HCT116 (cell line): ENCODE results near the gene SECISBP2. TPM values are rescaled to one million over a fixed set of nuclear protein-coding genes. Genes with fewer than 3 reads are reported as not detected.
A peak's percentile ranks its signal among the peaks of the same experiment; 100 is the strongest.

ENCODE experiments used
- ATAC-seq: fragments of 200-7000 bp; cut with Tn5 transposase; 2 replicates; pipeline ENCODE4 v1.9.1; 2020; ENCODE audit warnings: mild to moderate bottlenecking, moderate library complexity
- BruUV-seq: library from RNA; stranded (reverse); fragments of 400-500 nt; replicated peaks from 2 replicates; lab custom pipeline; 2021; lab: Mats Ljungman, UMichigan
- CTCF ChIA-PET: fragments of 300-600 bp; sonication (Branson Sonifier 250); formaldehyde crosslinking; loops from one replicate; lab custom pipeline; 2021; ENCODE audit warnings: antibody characterized with exemption; lab: Charles Lee
- POLR2A ChIA-PET: fragments of 300-600, 350-600 bp; sonication (Branson Sonifier 250); formaldehyde crosslinking; loops from one replicate; lab custom pipeline; 2021; ENCODE audit warnings: antibody characterized with exemption; lab: Charles Lee
- RAD21 ChIA-PET, 2 experiments: fragments of 300-600 bp; sonication (Branson Sonifier 250); formaldehyde crosslinking; loops; one replicate each; lab custom pipeline; 2023; ENCODE audit warnings: low total read pairs in 2 of 2; ENCODE audit not compliant: uncharacterized antibody in 2 of 2, unreplicated experiment in 2 of 2, low non-redundant PET in 1 of 2; lab: Charles Lee
- DNase-seq: peaks from one replicate; pipeline ENCODE4 v3.0.0-alpha.2; 2010; ENCODE audit warnings: low read depth, low spot score
- H2AFZ ChIP-seq: fragments of 200-600 bp; shearing (Covaris generic), sonication (generic); 2 replicates; pipeline ENCODE4 v1.6.1; 2017; ENCODE audit warnings: low read depth, mixed run types, mixed read lengths, antibody characterized with exemption, low read length; ENCODE audit not compliant: poor library complexity, severe bottlenecking
- H3K27ac ChIP-seq: 2 replicates; pipeline ENCODE4 v1.5.1; 2012; ENCODE audit warnings: low read depth, low read length
- H3K27me3 ChIP-seq: fragments of 200-600 bp; sonication (generic); 2 replicates; pipeline ENCODE4 v1.6.1; 2016; ENCODE audit warnings: mixed run types, low read length, mixed read lengths; ENCODE audit not compliant: insufficient read depth
- H3K36me3 ChIP-seq, 2 experiments: fragments of 200-500 bp in 1 of 2; fragments of 200-600 bp in 1 of 2; sonication (Bioruptor generic) in 1 of 2; sonication (generic) in 1 of 2; 2 replicates each; pipeline versions ENCODE4 v1.5.1 to v1.6.1; 2014 to 2016; ENCODE audit warnings: low read length in 2 of 2, inconsistent platforms in 1 of 2, mixed read lengths in 1 of 2, mixed run types in 1 of 2; ENCODE audit not compliant: insufficient read depth in 2 of 2, control insufficient read depth in 1 of 2
- H3K4me1 ChIP-seq, 2 experiments: fragments of 200-600 bp in 1 of 2; sonication (generic) in 1 of 2; 2 replicates each; pipeline versions ENCODE4 v1.5.1 to v1.6.1; 2012 to 2017; ENCODE audit warnings: low read length in 2 of 2, inconsistent platforms in 1 of 2, mild to moderate bottlenecking in 1 of 2, mixed read lengths in 1 of 2, mixed run types in 1 of 2, moderate library complexity in 1 of 2; ENCODE audit not compliant: insufficient read depth in 2 of 2, control insufficient read depth in 1 of 2
- H3K4me2 ChIP-seq: fragments of 200-600 bp; sonication (generic); 2 replicates; pipeline ENCODE4 v1.6.1; 2017; ENCODE audit warnings: mixed run types, low read length, mixed read lengths
- H3K4me3 ChIP-seq, 2 experiments: fragments of 200-600 bp in 1 of 2; sonication (generic) in 1 of 2; replicated peaks in 1 of 2; 2 replicates each; pipeline ENCODE4 v1.5.1; 2011 to 2016; ENCODE audit warnings: low read length in 2 of 2, control low read depth in 1 of 2, low read depth in 1 of 2, mild to moderate bottlenecking in 1 of 2, mixed read lengths in 1 of 2, mixed run types in 1 of 2
- H3K79me2 ChIP-seq: fragments of 200-600 bp; sonication (generic); 2 replicates; pipeline ENCODE4 v1.6.1; 2017; ENCODE audit warnings: mild to moderate bottlenecking, mixed run types, low read length, moderate library complexity, mixed read lengths; ENCODE audit not compliant: insufficient read depth
- H3K9ac ChIP-seq: fragments of 200-600 bp; sonication (generic); 2 replicates; pipeline ENCODE4 v1.6.1; 2016; ENCODE audit warnings: low read length, mixed read lengths
- H3K9me2 ChIP-seq: fragments of 200-600 bp; sonication (generic), shearing (Covaris generic); 2 replicates; pipeline ENCODE4 v1.6.1; 2017; ENCODE audit warnings: mixed run types, mild to moderate bottlenecking, moderate library complexity; ENCODE audit not compliant: insufficient read depth
- H3K9me3 ChIP-seq, 2 experiments: fragments of 200-500 bp in 1 of 2; fragments of 200-600 bp in 1 of 2; sonication (Bioruptor generic) in 1 of 2; sonication (generic) in 1 of 2; 2 replicates each; pipeline ENCODE4 v1.6.1; 2014 to 2017; ENCODE audit warnings: low read length in 2 of 2, mixed read lengths in 2 of 2, inconsistent platforms in 1 of 2, low read depth in 1 of 2, mild to moderate bottlenecking in 1 of 2, mixed run types in 1 of 2, moderate library complexity in 1 of 2; ENCODE audit not compliant: control insufficient read depth in 1 of 2, insufficient read depth in 1 of 2
- H4K20me1 ChIP-seq: fragments of 200-600 bp; sonication (generic), shearing (Covaris generic); 2 replicates; pipeline ENCODE4 v1.6.1; 2017; ENCODE audit warnings: mixed run types, mild to moderate bottlenecking, moderate library complexity; ENCODE audit not compliant: insufficient read depth
- POLR2A ChIP-seq: IDR thresholded peaks from 2 replicates; pipeline ENCODE4 v1.7.0; 2011; ENCODE audit warnings: borderline replicate concordance; ENCODE audit not compliant: insufficient read depth, insufficient read length; ENCODE audit errors: extremely low read depth
- POLR2AphosphoS5 ChIP-seq: IDR thresholded peaks from 2 replicates; pipeline ENCODE4 v1.6.1; 2011; ENCODE audit warnings: mild to moderate bottlenecking, low read depth, low read length, moderate library complexity
- SP1 ChIP-seq: IDR thresholded peaks from 2 replicates; pipeline ENCODE4 v1.6.1; 2012; ENCODE audit warnings: low read depth
- SRF ChIP-seq: IDR thresholded peaks from 2 replicates; pipeline ENCODE4 v1.6.1; 2012; ENCODE audit warnings: low read depth
- ZNF274 ChIP-seq: fragments of 200-500 bp; sonication (Bioruptor generic); IDR thresholded peaks from 2 replicates; pipeline ENCODE4 v1.6.1; 2014; ENCODE audit warnings: mild to moderate bottlenecking, low read depth, low read length, inconsistent platforms
- intact Hi-C: fragments of 100-400 bp; cut with micrococcal nuclease; formaldehyde crosslinking; loops from 2 replicates; pipeline ENCODE4 v1.10.0; 2022
- total RNA-seq: library from RNA; stranded (reverse); gene quantifications from one replicate; pipeline ENCODE4 v1.2.1, GENCODE V29; 2021; ENCODE audit not compliant: unreplicated experiment

SECISBP2 gene
- total RNA-seq, 1 experiment from 2014 or later, result 41.6 TPM

- Histone ChIP-seq H3K9me2 (no peaks in the 10 kb centered on the region), H3K9me3 (no peaks in the 10 kb centered on the region), H3K4me1 (peaks cover 15 to 29% of the 10 kb centered on the region in 2 experiments), H3K79me2 (peaks cover 42% of the 10 kb centered on the region), H3K36me3 (peaks cover 1 to 11% of the 10 kb centered on the region in 2 experiments; a peak in 3 of 4 replicates), H2AFZ (no peak overlapping the region), H3K4me3 (peak overlapping the region; percentile 78 to 93), H3K4me2 (peak overlapping the region; percentile 82), H3K9ac (peak overlapping the region; percentile 95; the same call in 1 of the 2 replicates), H3K27ac (peak overlapping the region; percentile 94; the same call in 1 of the 2 replicates), H4K20me1 (peaks cover 24% of the 10 kb centered on the region; the same call in 1 of the 2 replicates), H3K27me3 (no peaks in the 10 kb centered on the region)
- ChIA-PET POLR2A (no interaction called here), RAD21 (no interaction called here), CTCF (no interaction called here)
- intact Hi-C loops, result no loop called here
- BruUV-seq, result no TSS peak
- no peak for ATAC-seq
- no peak for DNase-seq
- TF ChIP-seq SRF (no peak), POLR2A (peak; percentile 4)
Measured at GRCh38 chr9:89309166-89309565, 9.1 kb upstream of the SECISBP2 start.

DNA sequence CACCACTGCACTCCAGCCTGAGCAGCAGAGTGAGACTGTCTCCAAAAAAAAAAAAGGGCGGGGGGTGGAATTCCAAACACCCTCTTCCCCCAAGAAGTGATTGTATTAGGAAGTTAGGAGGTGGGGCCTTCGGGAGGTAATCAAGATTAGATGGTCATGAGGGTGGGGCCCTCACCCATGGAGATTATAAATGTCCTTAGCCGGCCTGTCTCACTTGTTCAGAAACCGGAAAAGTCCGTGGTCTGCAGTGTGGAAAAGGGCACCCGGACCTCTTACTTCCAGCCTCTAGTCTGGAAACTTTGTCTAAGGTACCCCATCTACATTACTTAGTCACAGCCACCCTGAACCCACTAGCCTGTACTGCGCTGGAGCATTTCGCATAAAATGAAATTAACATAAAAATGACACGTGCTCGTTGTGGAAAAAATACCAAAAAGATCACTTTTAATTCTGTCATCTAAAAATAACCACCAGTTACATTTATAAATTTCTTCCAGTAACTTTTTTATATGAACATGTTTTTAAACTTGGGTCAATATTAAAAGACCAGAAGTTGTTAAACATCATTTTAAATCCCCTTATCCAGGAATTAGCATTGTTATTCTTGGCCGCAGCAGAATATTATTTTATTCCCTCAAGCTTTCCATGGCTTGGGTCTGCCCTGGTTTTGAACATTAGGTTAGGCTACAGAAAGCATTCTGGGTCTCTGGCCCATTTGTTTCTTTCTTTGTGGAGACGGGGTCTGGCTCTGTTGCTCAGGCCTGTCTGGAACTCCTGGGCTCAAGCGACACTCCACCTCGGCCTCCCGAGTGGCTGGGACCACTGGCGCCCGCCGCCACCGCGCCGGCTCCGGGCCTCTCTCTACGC is 8.5 kb upstream of the SECISBP2 start:
- ATAC-seq (peak; percentile 8; the same call in 1 of the 2 replicates), DNase-seq (peak; percentile 41)
- intact Hi-C loops, result loop anchor here (10.0 kb wide), 1 partner anchor 795 kb away; no protein-coding TSS in a partner anchor
- H3K4me3 ChIP-seq, result peak overlapping the region; percentile 78 to 93
- peaks cover 7 to 17% of the 10 kb centered on the region in 2 experiments for H3K36me3 ChIP-seq
- H3K9me3 ChIP-seq, result no peaks in the 10 kb centered on the region
- H3K27ac ChIP-seq, result peak overlapping the region; percentile 94
- peaks cover 49% of the 10 kb centered on the region for H3K79me2 ChIP-seq
- TSS peak; percentile 87 for BruUV-seq
- H3K9me2 ChIP-seq, result no peaks in the 10 kb centered on the region
- H3K4me1 ChIP-seq, result peaks cover 15 to 35% of the 10 kb centered on the region in 2 experiments
- H4K20me1 ChIP-seq, result peaks cover 30% of the 10 kb centered on the region; the same call in 1 of the 2 replicates
- H3K4me2 ChIP-seq, result peak overlapping the region; percentile 82
- H3K27me3 ChIP-seq, result no peaks in the 10 kb centered on the region
- POLR2A ChIA-PET, result interaction anchor here (0.8 to 1.0 kb wide), 2 partner anchors 9 to 136 kb away, joined by 3 to 4 read pairs; partner anchors contain the start of gene SECISBP2
- CTCF ChIA-PET, result interaction anchor here (1.0 kb wide), 1 partner anchor 239 kb away, joined by 4 read pairs; no protein-coding TSS in a partner anchor
- RAD21 ChIA-PET, result no interaction called here
- H3K9ac ChIP-seq, result peak overlapping the region; percentile 95
- TF ChIP-seq POLR2A (peak; percentile 56), SP1 (no peak), POLR2AphosphoS5 (peak; percentile 78), ZNF274 (no peak)
- no peak overlapping the region for H2AFZ ChIP-seq
